ENCODE data around the gene MVK.

The MVK gene

GRCh38 chr12:109582636-109583035 is 9.0 kb downstream of the MVK start:
- no peak overlapping the region for H3K27ac Mint-ChIP-seq
- H3K4me1 Mint-ChIP-seq: no peaks in the 10 kb centered on the region
- DNase-seq (ENCODE audit: low spot score in 2 of 2): no peak
- no peaks in the 10 kb centered on the region for H3K27me3 Mint-ChIP-seq
- ATAC-seq (ENCODE audit: low read depth): no peak
- H3K4me3 Mint-ChIP-seq: no peak overlapping the region
- H3K9me3 Mint-ChIP-seq: no peaks in the 10 kb centered on the region
- H3K36me3 Mint-ChIP-seq: peaks cover 22% of the 10 kb centered on the region

- ATAC-seq (ENCODE audit: low read depth): no peak
- H3K9me3 Mint-ChIP-seq: no peaks in the 10 kb centered on the region
- DNase-seq (ENCODE audit: low spot score in 2 of 2): no peak
- H3K27me3 Mint-ChIP-seq: no peaks in the 10 kb centered on the region
- no peak overlapping the region for H3K27ac Mint-ChIP-seq
- no peaks in the 10 kb centered on the region for H3K4me1 Mint-ChIP-seq
- no peak overlapping the region for H3K4me3 Mint-ChIP-seq
- peaks cover 22% of the 10 kb centered on the region for H3K36me3 Mint-ChIP-seq
Measured at GRCh38 chr12:109583733-109584132, 10.1 kb downstream of the MVK start.

GRCh38 chr12:109586385-109587296 is 13.0 kb downstream of the MVK start:
- no peak overlapping the region for H3K27ac Mint-ChIP-seq
- DNase-seq (ENCODE audit: low spot score in 2 of 2): no peak
- no peak for ATAC-seq (ENCODE audit: low read depth)
- H3K9me3 Mint-ChIP-seq: no peaks in the 10 kb centered on the region
- H3K36me3 Mint-ChIP-seq: peaks cover 15% of the 10 kb centered on the region
- no peak overlapping the region for H3K4me3 Mint-ChIP-seq
- H3K4me1 Mint-ChIP-seq: no peaks in the 10 kb centered on the region
- H3K27me3 Mint-ChIP-seq: no peaks in the 10 kb centered on the region

- Mint-ChIP-seq H3K27me3 (no peaks in the 10 kb centered on the region), H3K36me3 (peaks cover 10% of the 10 kb centered on the region), H3K9me3 (no peaks in the 10 kb centered on the region), H3K4me1 (no peaks in the 10 kb centered on the region), H3K4me3 (no peak overlapping the region), H3K27ac (no peak overlapping the region)
- DNase-seq (ENCODE audit: low spot score in 2 of 2): no peak
- ATAC-seq (ENCODE audit: low read depth): no peak
Measured at GRCh38 chr12:109587921-109588320, 14.3 kb downstream of the MVK start.

- peaks cover 9% of the 10 kb centered on the region for H3K36me3 Mint-ChIP-seq
- H3K27me3 Mint-ChIP-seq: no peaks in the 10 kb centered on the region
- DNase-seq (ENCODE audit: low spot score in 2 of 2): no peak
- ATAC-seq (ENCODE audit: low read depth): no peak
- no peaks in the 10 kb centered on the region for H3K9me3 Mint-ChIP-seq
- no peaks in the 10 kb centered on the region for H3K4me1 Mint-ChIP-seq
- no peak overlapping the region for H3K27ac Mint-ChIP-seq
- no peak overlapping the region for H3K4me3 Mint-ChIP-seq
Measured at GRCh38 chr12:109588461-109589239, 15.1 kb downstream of the MVK start.

GRCh38 chr12:109589240-109589590 is 15.6 kb downstream of the MVK start:
- Mint-ChIP-seq H3K4me1 (no peaks in the 10 kb centered on the region), H3K4me3 (no peak overlapping the region), H3K27me3 (no peaks in the 10 kb centered on the region), H3K9me3 (no peaks in the 10 kb centered on the region), H3K27ac (no peak overlapping the region), H3K36me3 (peaks cover 8% of the 10 kb centered on the region)
- ATAC-seq (ENCODE audit: low read depth) (no peak), DNase-seq (ENCODE audit: low spot score in 2 of 2) (no peak)

GRCh38 chr12:109589691-109590245 is 16.2 kb downstream of the MVK start:
- ATAC-seq (ENCODE audit: low read depth) (no peak), DNase-seq (ENCODE audit: low spot score in 2 of 2) (no peak)
- Mint-ChIP-seq H3K27me3 (no peaks in the 10 kb centered on the region), H3K4me1 (no peaks in the 10 kb centered on the region), H3K9me3 (no peaks in the 10 kb centered on the region), H3K27ac (no peak overlapping the region), H3K4me3 (no peak overlapping the region), H3K36me3 (peaks cover 8% of the 10 kb centered on the region)

GRCh38 chr12:109590566-109590965 is 17.0 kb downstream of the MVK start:
- DNase-seq (ENCODE audit: low spot score in 2 of 2) (no peak), ATAC-seq (ENCODE audit: low read depth) (no peak)
- H3K27ac Mint-ChIP-seq: no peak overlapping the region
- H3K36me3 Mint-ChIP-seq: peaks cover 8% of the 10 kb centered on the region
- H3K27me3 Mint-ChIP-seq: no peaks in the 10 kb centered on the region
- H3K9me3 Mint-ChIP-seq: no peaks in the 10 kb centered on the region
- peaks cover under 1% of the 10 kb centered on the region for H3K4me1 Mint-ChIP-seq
- no peak overlapping the region for H3K4me3 Mint-ChIP-seq

- H3K4me1 Mint-ChIP-seq: peaks cover 4% of the 10 kb centered on the region
- ATAC-seq (ENCODE audit: low read depth): no peak
- peaks cover 8% of the 10 kb centered on the region for H3K36me3 Mint-ChIP-seq
Measured at GRCh38 chr12:109591041-109591440, 17.4 kb downstream of the MVK start.

GRCh38 chr12:109592195-109592904 is 18.8 kb downstream of the MVK start:
- Mint-ChIP-seq H3K4me3 (no peak overlapping the region), H3K27ac (no peak overlapping the region), H3K27me3 (no peaks in the 10 kb centered on the region), H3K4me1 (peaks cover 4% of the 10 kb centered on the region), H3K36me3 (peaks cover 6% of the 10 kb centered on the region), H3K9me3 (no peaks in the 10 kb centered on the region)
- ATAC-seq (ENCODE audit: low read depth) (no peak), DNase-seq (ENCODE audit: low spot score in 2 of 2) (no peak)

More at GRCh38 chr12:109591041-109591440, 17.4 kb downstream of the MVK start:
- H3K27me3 Mint-ChIP-seq: no peaks in the 10 kb centered on the region
- H3K27ac Mint-ChIP-seq: no peak overlapping the region
- H3K4me3 Mint-ChIP-seq: no peak overlapping the region
- no peaks in the 10 kb centered on the region for H3K9me3 Mint-ChIP-seq
- no peak for DNase-seq (ENCODE audit: low spot score in 2 of 2)

GRCh38 chr12:109592905-109593272 is 19.3 kb downstream of the MVK start:
- no peaks in the 10 kb centered on the region for H3K9me3 Mint-ChIP-seq
- peaks cover 6% of the 10 kb centered on the region for H3K36me3 Mint-ChIP-seq
- H3K4me1 Mint-ChIP-seq: peaks cover 8% of the 10 kb centered on the region
- no peaks in the 10 kb centered on the region for H3K27me3 Mint-ChIP-seq
- H3K4me3 Mint-ChIP-seq: no peak overlapping the region
- DNase-seq (ENCODE audit: low spot score in 2 of 2) (no peak), ATAC-seq (ENCODE audit: low read depth) (no peak)
- H3K27ac Mint-ChIP-seq: no peak overlapping the region

- Mint-ChIP-seq H3K27ac (no peak overlapping the region), H3K36me3 (no peaks in the 10 kb centered on the region), H3K9me3 (no peaks in the 10 kb centered on the region), H3K4me3 (no peak overlapping the region), H3K4me1 (peaks cover 10% of the 10 kb centered on the region), H3K27me3 (no peaks in the 10 kb centered on the region)
- DNase-seq (ENCODE audit: low spot score in 2 of 2): no peak
- no peak for ATAC-seq (ENCODE audit: low read depth)
Measured at GRCh38 chr12:109594556-109595317, 21.1 kb downstream of the MVK start.

- Mint-ChIP-seq H3K27ac (peak overlapping the region; percentile 56), H3K9me3 (no peaks in the 10 kb centered on the region), H3K4me3 (no peak overlapping the region), H3K4me1 (peaks cover 10% of the 10 kb centered on the region), H3K36me3 (no peaks in the 10 kb centered on the region), H3K27me3 (no peaks in the 10 kb centered on the region)
- ATAC-seq (ENCODE audit: low read depth): no peak
- no peak for DNase-seq (ENCODE audit: low spot score in 2 of 2)
Measured at GRCh38 chr12:109595321-109595902, 21.8 kb downstream of the MVK start.

All from memory B cell (primary cell).